ENCODE data around the gene REN. TPM values are rescaled to one million over a fixed set of nuclear protein-coding genes. Genes with fewer than 3 reads are reported as not detected.

Gene REN
- total RNA-seq, 1 donor from 2014 or later = not detected

- H3K9me3 Mint-ChIP-seq (ENCODE audit: low read depth) = peaks cover 8% of the 10 kb centered on the region
- no peak overlapping the region for H3K27ac Mint-ChIP-seq
- no peak overlapping the region for H3K4me3 Mint-ChIP-seq (ENCODE audit: low read depth)
- DNase-seq (ENCODE audit: low spot score, unreplicated experiment) = no peak
- H3K36me3 Mint-ChIP-seq (ENCODE audit: insufficient read depth) = peaks cover 2% of the 10 kb centered on the region
- no peak for TF ChIP-seq CTCF (IDR thresholded peaks at IDR 0.05; ENCODE audit: unreplicated experiment)
- H3K27me3 Mint-ChIP-seq = peaks cover 2% of the 10 kb centered on the region
- peaks cover 4% of the 10 kb centered on the region for H3K4me1 Mint-ChIP-seq (ENCODE audit: low read depth)
Measured at GRCh38 chr1:204171751-204172178, 5.6 kb upstream of the REN start.

GRCh38 chr1:204170494-204171155 lies 4.5 kb upstream of the REN start:
- Mint-ChIP-seq H3K9me3 (ENCODE audit: low read depth) (peaks cover 8% of the 10 kb centered on the region), H3K27ac (no peak overlapping the region), H3K36me3 (ENCODE audit: insufficient read depth) (peaks cover 2% of the 10 kb centered on the region), H3K4me1 (ENCODE audit: low read depth) (peaks cover 4% of the 10 kb centered on the region), H3K4me3 (ENCODE audit: low read depth) (no peak overlapping the region), H3K27me3 (peaks cover 2% of the 10 kb centered on the region)
- no peak for DNase-seq (ENCODE audit: low spot score, unreplicated experiment)
- no peak for TF ChIP-seq CTCF (IDR thresholded peaks at IDR 0.05; ENCODE audit: unreplicated experiment)

- Mint-ChIP-seq H3K9me3 (ENCODE audit: low read depth) (peaks cover 8% of the 10 kb centered on the region), H3K27ac (no peak overlapping the region), H3K4me3 (ENCODE audit: low read depth) (no peak overlapping the region), H3K27me3 (peaks cover 2% of the 10 kb centered on the region), H3K4me1 (ENCODE audit: low read depth) (peaks cover 4% of the 10 kb centered on the region), H3K36me3 (ENCODE audit: insufficient read depth) (peaks cover 2% of the 10 kb centered on the region)
- TF ChIP-seq CTCF (IDR thresholded peaks at IDR 0.05; ENCODE audit: unreplicated experiment) = no peak
- no peak for DNase-seq (ENCODE audit: low spot score, unreplicated experiment)
Measured at GRCh38 chr1:204169858-204170257, 3.7 kb upstream of the REN start.

- TF ChIP-seq CTCF (IDR thresholded peaks at IDR 0.05; ENCODE audit: unreplicated experiment) = no peak
- Mint-ChIP-seq H3K27ac (no peak overlapping the region), H3K4me1 (ENCODE audit: low read depth) (peaks cover 4% of the 10 kb centered on the region), H3K4me3 (ENCODE audit: low read depth) (no peak overlapping the region), H3K9me3 (ENCODE audit: low read depth) (peaks cover 8% of the 10 kb centered on the region), H3K36me3 (ENCODE audit: insufficient read depth) (peaks cover 2% of the 10 kb centered on the region), H3K27me3 (peaks cover 2% of the 10 kb centered on the region)
- no peak for DNase-seq (ENCODE audit: low spot score, unreplicated experiment)
Measured at GRCh38 chr1:204167730-204168129, 1.6 kb upstream of the REN start.

- peak; percentile 100 for TF ChIP-seq CTCF (IDR thresholded peaks at IDR 0.05; ENCODE audit: unreplicated experiment)
Measured at GRCh38 chr1:204162494-204163074, 3.6 kb downstream of the REN start.

More at GRCh38 chr1:204162494-204163074, 3.6 kb downstream of the REN start:
- Mint-ChIP-seq H3K36me3 (ENCODE audit: insufficient read depth) (no peaks in the 10 kb centered on the region), H3K4me1 (ENCODE audit: low read depth) (peaks cover 2% of the 10 kb centered on the region), H3K27me3 (peaks cover 19% of the 10 kb centered on the region), H3K4me3 (ENCODE audit: low read depth) (no peak overlapping the region), H3K9me3 (ENCODE audit: low read depth) (no peaks in the 10 kb centered on the region), H3K27ac (no peak overlapping the region)
- peak; percentile 83 for DNase-seq (ENCODE audit: low spot score, unreplicated experiment)
